Adipocyte (in vitro differentiated cells): ENCODE data around the gene MAN2B2.
A peak's percentile ranks its signal among the peaks of the same experiment; 100 is the strongest.

Experiments
- DNase-seq: peaks from one replicate; pipeline ENCODE4 v3.0.0-alpha.2; 2015; ENCODE audit warnings: low read depth
- H3K27me3 ChIP-seq: replicated peaks from 2 replicates; pipeline ENCODE4 v1.7.0; 2013; ENCODE audit warnings: mild to moderate bottlenecking, low read length, moderate library complexity; ENCODE audit not compliant: control insufficient read depth, insufficient read depth
- H3K36me3 ChIP-seq: 2 replicates; pipeline ENCODE4 v1.7.0; 2013; ENCODE audit warnings: low read length, mild to moderate bottlenecking, moderate library complexity; ENCODE audit not compliant: control insufficient read depth, insufficient read depth, severe bottlenecking
- H3K4me1 ChIP-seq: 2 replicates; pipeline ENCODE4 v1.7.0; 2013; ENCODE audit warnings: mild to moderate bottlenecking, low read length, moderate library complexity; ENCODE audit not compliant: control insufficient read depth, insufficient read depth
- H3K4me3 ChIP-seq: 2 replicates; pipeline ENCODE4 v1.7.0; 2013; ENCODE audit warnings: mild to moderate bottlenecking, low read length, moderate library complexity
- H3K9ac ChIP-seq: 2 replicates; pipeline ENCODE4 v1.7.0; 2013; ENCODE audit warnings: mild to moderate bottlenecking, low read length, moderate library complexity
- H3K9me3 ChIP-seq: 2 replicates; pipeline ENCODE4 v1.7.0; 2013; ENCODE audit warnings: mild to moderate bottlenecking, low read length, moderate library complexity; ENCODE audit not compliant: control insufficient read depth

The MAN2B2 gene

GRCh38 chr4:6560416-6561172 is 14.4 kb upstream of the MAN2B2 start:
- H3K4me1 ChIP-seq: peaks cover 15% of the 10 kb centered on the region
- DNase-seq: peak; percentile 54
- peaks cover 24% of the 10 kb centered on the region for H3K27me3 ChIP-seq
- peaks cover 4% of the 10 kb centered on the region for H3K9me3 ChIP-seq
- no peaks in the 10 kb centered on the region for H3K36me3 ChIP-seq
- no peak overlapping the region for H3K9ac ChIP-seq
- no peak overlapping the region for H3K4me3 ChIP-seq

- no peak overlapping the region for H3K9ac ChIP-seq
- H3K4me3 ChIP-seq: no peak overlapping the region
- no peaks in the 10 kb centered on the region for H3K36me3 ChIP-seq
- DNase-seq: peak; percentile 16
- peaks cover 15% of the 10 kb centered on the region for H3K4me1 ChIP-seq
- peaks cover 28% of the 10 kb centered on the region for H3K27me3 ChIP-seq
- H3K9me3 ChIP-seq: peaks cover 4% of the 10 kb centered on the region
Measured at GRCh38 chr4:6561173-6561516, 13.8 kb upstream of the MAN2B2 start.

GRCh38 chr4:6561706-6562371 is 13.2 kb upstream of the MAN2B2 start:
- no peak for DNase-seq
- Histone ChIP-seq H3K27me3 (peaks cover 22% of the 10 kb centered on the region), H3K9ac (no peak overlapping the region)

GRCh38 chr4:6562931-6563901 is 11.8 kb upstream of the MAN2B2 start:
- peaks cover 4% of the 10 kb centered on the region for H3K9me3 ChIP-seq
- peak overlapping the region; percentile 73 for H3K4me3 ChIP-seq
- peaks cover 15% of the 10 kb centered on the region for H3K4me1 ChIP-seq
- DNase-seq: peak; percentile 63
- peaks cover 12% of the 10 kb centered on the region for H3K27me3 ChIP-seq
- no peak overlapping the region for H3K9ac ChIP-seq
- no peaks in the 10 kb centered on the region for H3K36me3 ChIP-seq

More at GRCh38 chr4:6561706-6562371, 13.2 kb upstream of the MAN2B2 start:
- Histone ChIP-seq H3K4me1 (peaks cover 15% of the 10 kb centered on the region), H3K36me3 (no peaks in the 10 kb centered on the region), H3K9me3 (peaks cover 4% of the 10 kb centered on the region), H3K4me3 (no peak overlapping the region)

- peak overlapping the region; percentile 37 for H3K4me3 ChIP-seq
- peaks cover 15% of the 10 kb centered on the region for H3K4me1 ChIP-seq
- no peak for DNase-seq
- H3K27me3 ChIP-seq: peaks cover 11% of the 10 kb centered on the region
- no peaks in the 10 kb centered on the region for H3K36me3 ChIP-seq
- peaks cover 4% of the 10 kb centered on the region for H3K9me3 ChIP-seq
- no peak overlapping the region for H3K9ac ChIP-seq
Measured at GRCh38 chr4:6563935-6564645, 10.9 kb upstream of the MAN2B2 start.

GRCh38 chr4:6565691-6566390 is 9.1 kb upstream of the MAN2B2 start:
- Histone ChIP-seq H3K36me3 (no peaks in the 10 kb centered on the region), H3K27me3 (peaks cover 17% of the 10 kb centered on the region), H3K4me3 (no peak overlapping the region), H3K9ac (no peak overlapping the region), H3K4me1 (peaks cover 12% of the 10 kb centered on the region), H3K9me3 (peaks cover 6% of the 10 kb centered on the region)
- no peak for DNase-seq

GRCh38 chr4:6566391-6567190 is 8.4 kb upstream of the MAN2B2 start:
- Histone ChIP-seq H3K4me1 (peaks cover 10% of the 10 kb centered on the region), H3K27me3 (peaks cover 23% of the 10 kb centered on the region), H3K9ac (no peak overlapping the region), H3K36me3 (no peaks in the 10 kb centered on the region), H3K4me3 (no peak overlapping the region), H3K9me3 (peaks cover 13% of the 10 kb centered on the region)
- no peak for DNase-seq

GRCh38 chr4:6567218-6567617 is 7.8 kb upstream of the MAN2B2 start:
- Histone ChIP-seq H3K4me1 (peaks cover 6% of the 10 kb centered on the region), H3K4me3 (no peak overlapping the region), H3K9ac (no peak overlapping the region), H3K27me3 (peaks cover 23% of the 10 kb centered on the region), H3K36me3 (no peaks in the 10 kb centered on the region), H3K9me3 (peaks cover 15% of the 10 kb centered on the region)
- DNase-seq: no peak

GRCh38 chr4:6568148-6568547 is 6.8 kb upstream of the MAN2B2 start:
- Histone ChIP-seq H3K9ac (no peak overlapping the region), H3K4me3 (no peak overlapping the region), H3K9me3 (peaks cover 15% of the 10 kb centered on the region), H3K36me3 (no peaks in the 10 kb centered on the region), H3K4me1 (peaks cover under 1% of the 10 kb centered on the region), H3K27me3 (peaks cover 32% of the 10 kb centered on the region)
- no peak for DNase-seq
